H1 (cell line): Measurements from ENCODE around the gene TKFC. TPM values are rescaled to one million over a fixed set of nuclear protein-coding genes. Genes with fewer than 3 reads are reported as not detected.

Experiments
- CTCF ChIA-PET: fragments of 300-600 bp; sonication (Branson Sonifier 250); formaldehyde crosslinking; loops from one replicate; lab custom pipeline; 2021; ENCODE audit not compliant: partially characterized antibody; lab: Charles Lee
- POLR2A ChIA-PET: fragments of 300-600 bp; sonication (Branson Sonifier 250); formaldehyde crosslinking; loops from one replicate; lab custom pipeline; 2021; ENCODE audit warnings: inconsistent platforms; ENCODE audit not compliant: partially characterized antibody; lab: Charles Lee
- DNase-seq, 2 experiments: peaks; one replicate each; pipeline versions ENCODE4 v3.0.0 to v3.0.0-alpha.2; 2010 to 2022; ENCODE audit warnings: low spot score in 2 of 2, low read depth in 1 of 2, mixed read lengths in 1 of 2
- FAIRE-seq: peaks from 2 replicates; lab custom pipeline; 2011; peaks lifted over from hg19 to GRCh38; lab: Jason Lieb, UNC
- H2AFZ ChIP-seq: 2 replicates; pipeline ENCODE4 v1.8.1; 2012; ENCODE audit warnings: low read length, inconsistent platforms
- H2AK5ac ChIP-seq: 2 replicates; pipeline ENCODE4 v1.6.1; 2013; ENCODE audit warnings: low read depth, low read length
- H2BK120ac ChIP-seq: replicated peaks from 2 replicates; pipeline ENCODE3; 2013; ENCODE audit warnings: low read depth, low read length, inconsistent platforms
- H2BK12ac ChIP-seq: 2 replicates; pipeline ENCODE4 v1.6.1; 2013; ENCODE audit warnings: low read depth, low read length
- H2BK15ac ChIP-seq: 2 replicates; pipeline ENCODE4 v1.6.1; 2013; ENCODE audit warnings: low read length
- H2BK20ac ChIP-seq: 2 replicates; pipeline ENCODE4 v1.6.1; 2013; ENCODE audit warnings: low read length
- H2BK5ac ChIP-seq: 2 replicates; pipeline ENCODE4 v1.6.1; 2013; ENCODE audit warnings: low read depth, low read length
- H3K14ac ChIP-seq: 2 replicates; pipeline ENCODE4 v1.6.1; 2013; ENCODE audit warnings: inconsistent platforms; ENCODE audit not compliant: insufficient read length
- H3K18ac ChIP-seq: 2 replicates; pipeline ENCODE4 v1.6.1; 2013; ENCODE audit warnings: low read length; ENCODE audit errors: extremely low read depth
- H3K23ac ChIP-seq: 2 replicates; pipeline ENCODE4 v1.6.1; 2013; ENCODE audit warnings: inconsistent platforms; ENCODE audit not compliant: insufficient read length
- H3K23me2 ChIP-seq: 2 replicates; pipeline ENCODE4 v1.6.1; 2013; ENCODE audit warnings: low read depth, low read length
- H3K27ac ChIP-seq: 2 replicates; pipeline ENCODE4 v1.6.1; 2011; ENCODE audit warnings: low read depth, low read length, inconsistent platforms
- H3K27me3 ChIP-seq, 4 experiments: replicated peaks in 1 of 4; 1 replicate in 1 of 4; 2 replicates in 3 of 4; pipeline versions ENCODE4 v1.6.1 to v1.8.1; 2011 to 2013; ENCODE audit warnings: low read length in 3 of 4, mild to moderate bottlenecking in 3 of 4, inconsistent platforms in 2 of 4, mixed read lengths in 2 of 4, moderate library complexity in 1 of 4; ENCODE audit not compliant: control insufficient read depth in 3 of 4, insufficient read depth in 3 of 4; ENCODE audit errors: extremely low read depth in 1 of 4
- H3K36me3 ChIP-seq, 4 experiments: 2 replicates each; pipeline versions ENCODE4 v1.6.1 to v1.8.1; 2011 to 2013; ENCODE audit warnings: mild to moderate bottlenecking in 4 of 4, low read length in 3 of 4, moderate library complexity in 2 of 4, control low read depth in 1 of 4, inconsistent platforms in 1 of 4; ENCODE audit not compliant: insufficient read depth in 4 of 4, control insufficient read depth in 2 of 4
- H3K4ac ChIP-seq: replicated peaks from 2 replicates; pipeline ENCODE3; 2013; ENCODE audit warnings: low read length, low read depth, mixed read lengths, inconsistent platforms; ENCODE audit not compliant: insufficient read length
- H3K4me1 ChIP-seq, 4 experiments: replicated peaks in 1 of 4; 1 replicate in 1 of 4; 2 replicates in 3 of 4; pipeline versions ENCODE4 v1.6.1 to v1.8.1; 2011 to 2013; ENCODE audit warnings: low read length in 3 of 4, inconsistent platforms in 2 of 4, mixed read lengths in 1 of 4; ENCODE audit not compliant: insufficient read depth in 4 of 4, control insufficient read depth in 3 of 4
- H3K4me2 ChIP-seq, 2 experiments: 2 replicates each; pipeline versions ENCODE4 v1.6.1 to v1.8.1; 2011 to 2013; ENCODE audit warnings: low read depth in 2 of 2, low read length in 2 of 2, control low read depth in 1 of 2, inconsistent platforms in 1 of 2, mild to moderate bottlenecking in 1 of 2; ENCODE audit not compliant: insufficient read depth in 1 of 2
- H3K4me3 ChIP-seq, 4 experiments: fragments of 200-600, 300-600 bp in 1 of 4; sonication (generic), shearing (Covaris generic), sonication (Bioruptor Twin) in 1 of 4; 2 replicates each; pipeline versions ENCODE4 v1.5.1 to v1.8.1; 2011 to 2016; ENCODE audit warnings: low read length in 4 of 4, low read depth in 3 of 4, control low read depth in 2 of 4, inconsistent platforms in 2 of 4, mild to moderate bottlenecking in 2 of 4, mixed read lengths in 1 of 4, moderate library complexity in 1 of 4; ENCODE audit not compliant: insufficient read depth in 2 of 4; ENCODE audit errors: extremely low read depth in 1 of 4
- H3K56ac ChIP-seq: replicated peaks from 2 replicates; pipeline ENCODE3; 2013; ENCODE audit warnings: low read depth, mild to moderate bottlenecking, mixed read lengths, low read length, inconsistent platforms; ENCODE audit not compliant: insufficient read length
- H3K79me1 ChIP-seq: 2 replicates; pipeline ENCODE4 v1.6.1; 2013; ENCODE audit warnings: low read depth, low read length, control low read depth
- H3K79me2 ChIP-seq, 2 experiments: 2 replicates each; pipeline versions ENCODE4 v1.6.1 to v1.8.1; 2012 to 2013; ENCODE audit warnings: low read length in 2 of 2, mild to moderate bottlenecking in 2 of 2, inconsistent platforms in 1 of 2; ENCODE audit not compliant: insufficient read depth in 2 of 2, control insufficient read depth in 1 of 2
- H3K9ac ChIP-seq, 4 experiments: replicated peaks in 1 of 4; 1 replicate in 1 of 4; 2 replicates in 3 of 4; pipeline versions ENCODE4 v1.6.1 to v1.8.1; 2011 to 2013; ENCODE audit warnings: low read depth in 3 of 4, low read length in 3 of 4, control low read depth in 2 of 4, mild to moderate bottlenecking in 2 of 4, moderate library complexity in 2 of 4, inconsistent platforms in 1 of 4; ENCODE audit errors: extremely low read depth in 1 of 4
- H3K9me3 ChIP-seq, 2 experiments: 2 replicates each; pipeline versions ENCODE4 v1.6.1 to v1.8.1; 2012 to 2013; ENCODE audit warnings: mild to moderate bottlenecking in 2 of 2, moderate library complexity in 2 of 2, control low read depth in 1 of 2, inconsistent platforms in 1 of 2, low read depth in 1 of 2, low read length in 1 of 2, mixed read lengths in 1 of 2; ENCODE audit not compliant: insufficient read depth in 2 of 2
- H4K20me1 ChIP-seq, 2 experiments: replicated peaks in 1 of 2; 2 replicates each; pipeline versions ENCODE3 to v1.8.1; 2011 to 2013; ENCODE audit warnings: inconsistent platforms in 2 of 2, low read length in 2 of 2, mild to moderate bottlenecking in 1 of 2; ENCODE audit not compliant: insufficient read depth in 2 of 2, control insufficient read depth in 1 of 2
- H4K5ac ChIP-seq: 2 replicates; pipeline ENCODE4 v1.6.1; 2013; ENCODE audit warnings: low read length, low read depth, mixed read lengths, inconsistent platforms; ENCODE audit not compliant: insufficient read length
- H4K8ac ChIP-seq: 2 replicates; pipeline ENCODE4 v1.8.0; 2013; ENCODE audit warnings: mild to moderate bottlenecking, moderate library complexity, low read length, inconsistent platforms; ENCODE audit not compliant: insufficient read depth; ENCODE audit errors: extremely low read depth
- H4K91ac ChIP-seq: replicated peaks from 2 replicates; pipeline ENCODE3; 2013; ENCODE audit warnings: low read length, mixed read lengths, inconsistent platforms; ENCODE audit not compliant: insufficient read length
- BRCA1 ChIP-seq: IDR thresholded peaks from 2 replicates; pipeline ENCODE4 v1.6.1; 2012; ENCODE audit warnings: low read depth, low read length, improper control_type of control experiment
- CHD1 ChIP-seq: IDR thresholded peaks from 2 replicates; pipeline ENCODE4 v1.6.1; 2012; ENCODE audit warnings: low read depth, low read length, improper control_type of control experiment
- RNF2 ChIP-seq: fragments of 200-900, 300-1000 bp; sonication (generic); IDR thresholded peaks from 2 replicates; pipeline ENCODE4 v1.7.1; 2016; ENCODE audit warnings: borderline replicate concordance, low read depth, mild to moderate bottlenecking, antibody characterized with exemption, low read length; ENCODE audit not compliant: poor library complexity, severe bottlenecking; ENCODE audit errors: missing control alignments
- SP4 ChIP-seq: IDR thresholded peaks from 2 replicates; pipeline ENCODE4 v1.6.1; 2012; ENCODE audit warnings: low read length, inconsistent platforms
- TBP ChIP-seq: IDR thresholded peaks from 2 replicates; pipeline ENCODE4 v1.6.1; 2011; ENCODE audit warnings: low read depth, low read length, improper control_type of control experiment
- WGBS, 2 experiments: shearing (Covaris generic) in 1 of 2; methylation state at CpG; one replicate each; pipeline versions ENCODE4 v1.1.6 to v1.1.7; 2013 to 2015; ENCODE audit warnings: low lambda C conversion rate in 2 of 2, mixed read lengths in 2 of 2, inconsistent platforms in 1 of 2, low coverage in 1 of 2, missing lambda C conversion rate in 1 of 2; ENCODE audit not compliant: insufficient replicate concordance in 2 of 2, insufficient coverage in 1 of 2, insufficient read length in 1 of 2; ENCODE audit errors: extremely low coverage in 1 of 2, missing lambda C conversion rate in 1 of 2; 5-methylcytosine and 5-hydroxymethylcytosine counted together
- polyA plus RNA-seq, 7 experiments: library from polyadenylated mRNA; depleted of rRNA in 3 of 7; stranded (reverse) in 5 of 7; unstranded in 2 of 7; fragments of >200 nt in 5 of 7; fragments of 200-250 nt in 2 of 7; gene quantifications; 1 replicate in 5 of 7; 2 replicates in 1 of 7; 4 replicates in 1 of 7; pipeline versions ENCODE4 v1.2.1 to v1.2.3, GENCODE V29; 2011 to 2013; ENCODE audit warnings: missing spikeins in 2 of 7, mixed read lengths in 2 of 7
- total RNA-seq: library from RNA; stranded (reverse); fragmentation: NEBNext Ultra II Directional; extraction: Animal tissue kit (Norgen Biotek cat#: 25700); gene quantifications from 2 replicates; pipeline ENCODE4 v1.2.1, GENCODE V29; 2021

TKFC gene
- total and polyA plus RNA-seq, 2 of the 8 experiments (the other 6 are each of a cell fraction or from before 2014, with no cell fraction given) = 53.5 to 55.0 TPM

GRCh38 chr11:61349189-61349751, 16.2 kb downstream of the TKFC start:
- no peak for TF ChIP-seq BRCA1
- no peak for TF ChIP-seq SP4
- no peak for TF ChIP-seq TBP
- no peak for TF ChIP-seq CHD1
- TF ChIP-seq RNF2 = no peak
- Histone ChIP-seq H3K79me2 (no peaks in the 10 kb centered on the region), H3K4me2 (no peak overlapping the region), H4K20me1 (peaks cover 0 to 8% of the 10 kb centered on the region in 2 experiments), H3K23me2 (no peaks in the 10 kb centered on the region), H3K4me3 (no peak overlapping the region), H3K56ac (no peak overlapping the region), H3K27me3 (no peaks in the 10 kb centered on the region), H3K27ac (no peak overlapping the region), H3K36me3 (peaks cover 0 to 13% (median 8%) of the 10 kb centered on the region in 4 experiments; a peak in 6 of 8 replicates), H3K4me1 (no peaks in the 10 kb centered on the region), H2BK12ac (no peak overlapping the region), H2AFZ (no peak overlapping the region), H4K8ac (no peak overlapping the region), H2AK5ac (no peak overlapping the region), H3K9ac (no peak overlapping the region), H3K79me1 (no peaks in the 10 kb centered on the region; the same call in 1 of the 2 replicates), H2BK20ac (no peak overlapping the region), H3K14ac (no peak overlapping the region), H2BK120ac (no peak overlapping the region), H2BK5ac (no peak overlapping the region), H3K9me3 (no peaks in the 10 kb centered on the region), H4K91ac (no peak overlapping the region), H4K5ac (no peak overlapping the region), H3K4ac (no peak overlapping the region), H2BK15ac (no peak overlapping the region), H3K18ac (no peak overlapping the region), H3K23ac (no peak overlapping the region)
- FAIRE-seq (no peak), DNase-seq (no peak)
- WGBS, 2 experiments = 91% methylated on average over 12 of the region's 12 CpGs; no CpG with 5 or more reads in 1 of the 2 experiments
- ChIA-PET CTCF (interaction anchor here (0.9 to 7.1 kb wide), 9 partner anchors 9 to 95 kb away, joined by 3 to 80 read pairs (median 6); partner anchors contain the start of genes TMEM138 and TMEM216), POLR2A (interaction anchor here (2.0 to 39.7 kb wide), 3 partner anchors 13 to 55 kb away, joined by 10 to 1106 read pairs (median 61); partner anchors contain the start of genes CYB561A3, DDB1, TKFC and TMEM138)
